Mesendoderm (in vitro differentiated cells): ENCODE results near the gene VEGFB.
A peak's percentile ranks its signal among the peaks of the same experiment; 100 is the strongest.

Experiments
- DNase-seq: peaks from one replicate; pipeline ENCODE4 v3.0.0; 2013
- H2AK5ac ChIP-seq: 2 replicates; pipeline ENCODE4 v1.6.1; 2013; ENCODE audit warnings: low read length, inconsistent platforms
- H2BK120ac ChIP-seq: 2 replicates; pipeline ENCODE4 v1.6.1; 2013; ENCODE audit warnings: low read depth, mild to moderate bottlenecking, low read length, moderate library complexity, mixed read lengths
- H2BK15ac ChIP-seq: replicated peaks from 2 replicates; pipeline ENCODE4 v1.6.1; 2013; ENCODE audit warnings: low read depth, mild to moderate bottlenecking, moderate library complexity
- H2BK5ac ChIP-seq: 2 replicates; pipeline ENCODE4 v1.6.1; 2013; ENCODE audit warnings: low read length, inconsistent platforms
- H3K18ac ChIP-seq: 2 replicates; pipeline ENCODE4 v1.6.1; 2013; ENCODE audit warnings: mild to moderate bottlenecking, low read length, mixed read lengths
- H3K23ac ChIP-seq: one replicate; pipeline ENCODE4 v1.6.1; 2013; ENCODE audit warnings: low read length
- H3K27ac ChIP-seq: 2 replicates; pipeline ENCODE4 v1.5.1; 2013; ENCODE audit warnings: low read depth, mild to moderate bottlenecking, inconsistent platforms, low read length, moderate library complexity
- H3K27me3 ChIP-seq: 2 replicates; pipeline ENCODE4 v1.6.1; 2013; ENCODE audit warnings: low read length, control low read depth, mild to moderate bottlenecking, inconsistent platforms; ENCODE audit not compliant: insufficient read depth, poor library complexity
- H3K36me3 ChIP-seq: 2 replicates; pipeline ENCODE4 v1.6.1; 2013; ENCODE audit warnings: low read length, inconsistent platforms; ENCODE audit not compliant: control insufficient read depth, insufficient read depth
- H3K4ac ChIP-seq: one replicate; pipeline ENCODE4 v1.6.1; 2013; ENCODE audit warnings: low read depth, mild to moderate bottlenecking, low read length, moderate library complexity
- H3K4me1 ChIP-seq: 2 replicates; pipeline ENCODE4 v1.6.1; 2013; ENCODE audit warnings: low read depth, low read length, inconsistent platforms; ENCODE audit not compliant: control insufficient read depth
- H3K4me2 ChIP-seq: 2 replicates; pipeline ENCODE4 v1.6.1; 2013; ENCODE audit warnings: low read length
- H3K4me3 ChIP-seq: 2 replicates; pipeline ENCODE4 v1.5.1; 2013; ENCODE audit warnings: mild to moderate bottlenecking, low read length
- H3K56ac ChIP-seq: one replicate; pipeline ENCODE4 v1.6.1; 2013; ENCODE audit warnings: low read length
- H3K79me1 ChIP-seq: 2 replicates; pipeline ENCODE4 v1.6.1; 2013; ENCODE audit warnings: low read length, inconsistent platforms
- H3K79me2 ChIP-seq: 2 replicates; pipeline ENCODE4 v1.6.1; 2013; ENCODE audit warnings: mild to moderate bottlenecking, low read length; ENCODE audit not compliant: control insufficient read depth, insufficient read depth
- H3K9ac ChIP-seq: 2 replicates; pipeline ENCODE4 v1.6.1; 2013; ENCODE audit warnings: low read length, inconsistent platforms
- H4K5ac ChIP-seq: one replicate; pipeline ENCODE4 v1.6.1; 2013; ENCODE audit warnings: low read length
- H4K8ac ChIP-seq: one replicate; pipeline ENCODE4 v1.6.1; 2013; ENCODE audit warnings: low read depth, mild to moderate bottlenecking, control low read depth, low read length, moderate library complexity
- WGBS: extraction: QIAGEN DNeasy Blood & Tissue Kit; methylation state at CpG from one replicate; pipeline ENCODE4 v1.1.7; 2013; ENCODE audit warnings: low lambda C conversion rate, missing lambda C conversion rate; ENCODE audit not compliant: insufficient coverage; ENCODE audit errors: extremely low coverage; 5-methylcytosine and 5-hydroxymethylcytosine counted together

Gene VEGFB

DNA sequence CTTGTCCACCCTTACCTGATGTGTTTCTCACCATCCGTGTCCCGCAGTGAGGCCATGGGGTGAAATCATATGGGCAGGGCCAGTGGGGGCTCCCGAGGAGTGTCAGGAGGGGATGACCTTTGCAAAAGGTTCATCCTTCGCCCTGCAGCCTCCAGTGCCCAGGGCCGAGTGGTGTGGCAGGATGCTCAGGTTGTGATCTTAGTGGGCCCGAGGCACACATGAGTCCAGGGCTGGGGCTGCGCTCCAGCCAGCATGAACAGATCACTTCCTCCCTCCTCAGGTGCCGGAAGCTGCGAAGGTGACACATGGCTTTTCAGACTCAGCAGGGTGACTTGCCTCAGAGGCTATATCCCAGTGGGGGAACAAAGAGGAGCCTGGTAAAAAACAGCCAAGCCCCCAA lies 3.7 kb downstream of the VEGFB start:
- Histone ChIP-seq H3K18ac (no peak overlapping the region), H2AK5ac (no peak overlapping the region), H4K5ac (no peak overlapping the region), H2BK15ac (no peak overlapping the region), H3K4me1 (peaks cover 8% of the 10 kb centered on the region), H3K56ac (no peak overlapping the region), H3K79me2 (peaks cover 4% of the 10 kb centered on the region), H3K23ac (no peak overlapping the region), H4K8ac (no peak overlapping the region), H2BK120ac (no peak overlapping the region), H3K27ac (no peak overlapping the region), H3K4me2 (no peak overlapping the region), H3K4me3 (no peak overlapping the region), H3K9ac (no peak overlapping the region), H2BK5ac (no peak overlapping the region), H3K4ac (no peak overlapping the region), H3K79me1 (peaks cover 4% of the 10 kb centered on the region), H3K36me3 (no peaks in the 10 kb centered on the region), H3K27me3 (no peaks in the 10 kb centered on the region)
- DNase-seq: no peak
- WGBS: no CpG with 5 or more reads among the region's 9 CpGs

DNA sequence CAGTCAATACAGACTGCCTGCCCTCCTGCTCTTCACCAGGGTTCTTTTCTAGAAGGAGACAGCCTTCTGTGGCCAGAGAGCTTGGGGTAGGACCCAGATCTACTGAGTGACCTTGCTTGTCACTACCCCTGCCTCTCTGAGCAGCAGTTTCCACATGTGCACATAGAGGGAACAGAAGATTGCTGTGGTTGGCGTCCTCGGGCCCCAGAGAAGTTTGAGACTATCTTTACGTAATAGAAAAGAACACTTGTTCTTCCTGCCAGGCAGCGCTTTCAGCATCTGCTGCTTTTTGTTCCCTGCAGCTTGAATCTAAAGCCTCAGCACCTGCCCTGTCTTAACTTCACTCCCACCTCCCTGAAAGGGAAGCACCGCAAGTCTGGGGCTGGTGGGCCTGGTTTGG lies 4.6 kb downstream of the VEGFB start:
- Histone ChIP-seq H3K4me3 (no peak overlapping the region), H2BK15ac (no peak overlapping the region), H3K36me3 (peaks cover 1% of the 10 kb centered on the region), H3K27me3 (no peaks in the 10 kb centered on the region), H4K5ac (no peak overlapping the region), H3K18ac (no peak overlapping the region), H3K4me2 (no peak overlapping the region), H3K4ac (no peak overlapping the region), H3K27ac (no peak overlapping the region), H3K4me1 (peaks cover 6% of the 10 kb centered on the region), H3K23ac (no peak overlapping the region), H3K79me1 (peaks cover 7% of the 10 kb centered on the region), H2BK120ac (no peak overlapping the region), H2AK5ac (no peak overlapping the region), H3K9ac (no peak overlapping the region), H4K8ac (no peak overlapping the region), H2BK5ac (no peak overlapping the region), H3K79me2 (peaks cover 7% of the 10 kb centered on the region), H3K56ac (no peak overlapping the region)
- no CpG with 5 or more reads among the region's 5 CpGs for WGBS
- no peak for DNase-seq

GRCh38 chr11:64239662-64240434 lies 5.5 kb downstream of the VEGFB start:
- peak overlapping the region; percentile 83 for H3K4me2 ChIP-seq
- H3K56ac ChIP-seq: peak overlapping the region; percentile 97
- no peak overlapping the region for H3K4ac ChIP-seq
- H3K23ac ChIP-seq: no peak overlapping the region
- WGBS: no CpG with 5 or more reads among the region's 11 CpGs
- no peak overlapping the region for H3K4me3 ChIP-seq
- no peak overlapping the region for H3K27ac ChIP-seq
- peaks cover 1% of the 10 kb centered on the region for H3K36me3 ChIP-seq
- no peak overlapping the region for H2BK15ac ChIP-seq
- no peak overlapping the region for H4K5ac ChIP-seq
- no peak overlapping the region for H2BK120ac ChIP-seq
- H2BK5ac ChIP-seq: no peak overlapping the region
- H2AK5ac ChIP-seq: peak overlapping the region; percentile 90
- no peak for DNase-seq
- no peaks in the 10 kb centered on the region for H3K27me3 ChIP-seq
- peak overlapping the region; percentile 96 for H3K9ac ChIP-seq
- no peak overlapping the region for H4K8ac ChIP-seq
- peaks cover 6% of the 10 kb centered on the region for H3K4me1 ChIP-seq
- H3K79me2 ChIP-seq: peaks cover 8% of the 10 kb centered on the region
- no peak overlapping the region for H3K18ac ChIP-seq
- peaks cover 7% of the 10 kb centered on the region for H3K79me1 ChIP-seq

DNA sequence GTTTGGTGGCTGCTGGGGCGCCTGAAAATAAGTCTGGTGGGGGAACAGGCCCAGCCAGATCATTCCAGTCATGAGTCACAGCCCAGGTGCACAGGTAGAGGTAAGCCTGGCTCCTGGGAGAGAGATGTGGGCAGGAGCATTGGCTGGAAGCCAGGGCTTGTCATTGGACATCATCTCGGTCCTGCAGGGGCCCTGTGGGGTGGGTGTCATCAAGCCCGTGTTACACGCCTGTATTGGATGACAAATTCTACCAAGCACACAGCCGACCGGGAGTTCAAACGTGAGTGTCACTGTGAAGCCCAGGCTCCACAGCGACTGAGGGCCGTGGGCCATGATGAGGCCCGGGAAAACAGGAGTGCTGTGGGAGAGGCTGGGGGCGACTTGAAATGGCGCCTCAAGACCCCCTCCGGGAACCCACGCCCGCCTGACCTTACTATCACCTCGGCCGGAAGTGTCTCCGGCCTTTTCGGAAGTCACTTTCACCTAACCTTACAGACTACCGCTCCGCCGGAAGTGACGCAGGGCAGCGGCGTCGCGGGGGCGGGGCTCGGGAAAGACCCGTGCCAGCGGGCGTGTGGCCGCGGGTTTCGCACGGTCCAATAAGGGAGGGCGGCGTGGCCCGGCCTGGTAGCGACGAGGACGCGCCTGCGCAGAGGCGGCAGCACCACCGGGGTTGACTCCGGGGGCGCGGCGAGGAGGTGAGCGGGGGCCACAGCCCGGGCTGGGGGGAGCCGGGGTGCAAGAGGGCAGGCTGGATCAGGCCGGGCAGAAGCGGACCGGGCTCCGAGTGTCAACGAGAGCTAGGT lies 6.3 kb downstream of the VEGFB start, which contains the start of gene FKBP2:
TSS of gene FKBP2 (plus strand) at position 661 of the 806 bp plus-strand sequence. CDS start 1,293 bp downstream, outside the sequence.
- Histone ChIP-seq H3K23ac (peak within 1 kb of the TSS; percentile 89), H2BK15ac (no peak within 1 kb of the TSS), H3K27me3 (no peaks in the 10 kb centered on the region), H3K4me3 (peak within 1 kb of the TSS; percentile 88), H3K79me1 (peaks cover 7% of the 10 kb centered on the region), H3K56ac (peak within 1 kb of the TSS; percentile 97), H3K79me2 (peaks cover 16% of the 10 kb centered on the region), H3K4me2 (peak within 1 kb of the TSS; percentile 83), H3K4me1 (peaks cover 6% of the 10 kb centered on the region), H2BK120ac (peak within 1 kb of the TSS; percentile 6), H3K9ac (peak within 1 kb of the TSS; percentile 96), H2AK5ac (peak within 1 kb of the TSS; percentile 90), H2BK5ac (peak within 1 kb of the TSS; percentile 95), H3K4ac (peak within 1 kb of the TSS; percentile 94), H3K36me3 (peaks cover 1% of the 10 kb centered on the region), H4K5ac (peak within 1 kb of the TSS; percentile 87), H3K18ac (peak within 1 kb of the TSS; percentile 93), H4K8ac (peak within 1 kb of the TSS; percentile 83), H3K27ac (peak within 1 kb of the TSS; percentile 95)
- WGBS: no CpG with 5 or more reads among the region's 58 CpGs
- DNase-seq: peak; percentile 98

DNA sequence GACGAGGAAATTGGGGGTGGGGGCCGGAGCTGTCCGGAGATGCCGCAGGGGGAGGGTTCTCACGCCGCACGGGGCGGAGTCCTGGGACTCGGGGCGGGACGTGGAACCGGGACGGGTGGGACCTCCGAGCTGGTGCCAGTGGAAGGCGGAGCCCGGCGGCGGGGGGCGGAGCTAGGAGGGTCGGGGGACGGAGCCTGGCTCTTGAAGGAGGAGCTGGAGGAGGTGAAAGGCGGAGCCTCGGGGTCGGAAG lies 6.8 kb downstream of the VEGFB start:
- H3K9ac ChIP-seq: peak overlapping the region; percentile 93
- no CpG with 5 or more reads among the region's 24 CpGs for WGBS
- peak overlapping the region; percentile 95 for H3K27ac ChIP-seq
- H3K36me3 ChIP-seq: peaks cover 1% of the 10 kb centered on the region
- H2BK15ac ChIP-seq: no peak overlapping the region
- no peak overlapping the region for H4K5ac ChIP-seq
- H3K23ac ChIP-seq: no peak overlapping the region
- H2AK5ac ChIP-seq: no peak overlapping the region
- H3K27me3 ChIP-seq: no peaks in the 10 kb centered on the region
- H3K79me1 ChIP-seq: peaks cover 7% of the 10 kb centered on the region
- no peak overlapping the region for H2BK120ac ChIP-seq
- DNase-seq: no peak
- peaks cover 6% of the 10 kb centered on the region for H3K4me1 ChIP-seq
- H3K18ac ChIP-seq: peak overlapping the region; percentile 75
- peak overlapping the region; percentile 90 for H3K4ac ChIP-seq
- H3K4me2 ChIP-seq: peak overlapping the region; percentile 36
- H3K79me2 ChIP-seq: peaks cover 21% of the 10 kb centered on the region
- H3K4me3 ChIP-seq: peak overlapping the region; percentile 76
- peak overlapping the region; percentile 94 for H3K56ac ChIP-seq
- peak overlapping the region; percentile 67 for H2BK5ac ChIP-seq
- peak overlapping the region; percentile 83 for H4K8ac ChIP-seq
